GM18868 (cell line): Measurements from ENCODE around the gene ZFAND3.

Experiments used
- ATAC-seq: cut with Tn5 transposase; IDR thresholded peaks from one replicate; pipeline ENCODE4 v1.9.1; 2021; ENCODE audit warnings: mild to moderate bottlenecking, moderate library complexity; ENCODE audit not compliant: unreplicated experiment

ZFAND3 gene

GRCh38 chr6:37826993-37827392, 7.5 kb downstream of the ZFAND3 start:
- no peak for ATAC-seq

GRCh38 chr6:37827603-37828265, 8.2 kb downstream of the ZFAND3 start:
- ATAC-seq = no peak

GRCh38 chr6:37830225-37830624, 10.7 kb downstream of the ZFAND3 start:
- ATAC-seq = no peak

GRCh38 chr6:37831457-37831856, 11.9 kb downstream of the ZFAND3 start:
- ATAC-seq = peak; percentile 53

GRCh38 chr6:37835923-37836322, 16.4 kb downstream of the ZFAND3 start:
- ATAC-seq = no peak

- no peak for ATAC-seq
Measured at GRCh38 chr6:37838219-37838921, 18.8 kb downstream of the ZFAND3 start.

GRCh38 chr6:37840143-37840939, 20.8 kb downstream of the ZFAND3 start:
- ATAC-seq = no peak

GRCh38 chr6:37840940-37841300, 21.4 kb downstream of the ZFAND3 start:
- ATAC-seq = peak; percentile 73

GRCh38 chr6:37845026-37845911, 25.7 kb downstream of the ZFAND3 start:
- ATAC-seq = no peak

GRCh38 chr6:37845930-37846329, 26.4 kb downstream of the ZFAND3 start:
- ATAC-seq = no peak

- no peak for ATAC-seq
Measured at GRCh38 chr6:37847704-37848103, 28.2 kb downstream of the ZFAND3 start.

GRCh38 chr6:37848371-37848770, 28.8 kb downstream of the ZFAND3 start:
- ATAC-seq = no peak

GRCh38 chr6:37850260-37850659, 30.7 kb downstream of the ZFAND3 start:
- no peak for ATAC-seq

- ATAC-seq = peak; percentile 43
Measured at GRCh38 chr6:37850728-37851285, 31.3 kb downstream of the ZFAND3 start.

GRCh38 chr6:37851997-37852524, 32.5 kb downstream of the ZFAND3 start:
- no peak for ATAC-seq

- ATAC-seq = no peak
Measured at GRCh38 chr6:37856285-37856684, 36.8 kb downstream of the ZFAND3 start.

GRCh38 chr6:37858363-37858762, 38.8 kb downstream of the ZFAND3 start:
- ATAC-seq = no peak

- ATAC-seq = no peak
Measured at GRCh38 chr6:37860226-37860839, 40.8 kb downstream of the ZFAND3 start.

- no peak for ATAC-seq
Measured at GRCh38 chr6:37861452-37861851, 41.9 kb downstream of the ZFAND3 start.

- ATAC-seq = no peak
Measured at GRCh38 chr6:37862430-37862829, 42.9 kb downstream of the ZFAND3 start.
